HG03060 (cell line): Measurements from ENCODE around the gene ASIC1.

Experiments used
- ATAC-seq: cut with Tn5 transposase; IDR thresholded peaks from one replicate; pipeline ENCODE4 v1.9.1; 2021; ENCODE audit warnings: low read depth, moderate number of reproducible peaks; ENCODE audit not compliant: unreplicated experiment

ASIC1 gene

DNA sequence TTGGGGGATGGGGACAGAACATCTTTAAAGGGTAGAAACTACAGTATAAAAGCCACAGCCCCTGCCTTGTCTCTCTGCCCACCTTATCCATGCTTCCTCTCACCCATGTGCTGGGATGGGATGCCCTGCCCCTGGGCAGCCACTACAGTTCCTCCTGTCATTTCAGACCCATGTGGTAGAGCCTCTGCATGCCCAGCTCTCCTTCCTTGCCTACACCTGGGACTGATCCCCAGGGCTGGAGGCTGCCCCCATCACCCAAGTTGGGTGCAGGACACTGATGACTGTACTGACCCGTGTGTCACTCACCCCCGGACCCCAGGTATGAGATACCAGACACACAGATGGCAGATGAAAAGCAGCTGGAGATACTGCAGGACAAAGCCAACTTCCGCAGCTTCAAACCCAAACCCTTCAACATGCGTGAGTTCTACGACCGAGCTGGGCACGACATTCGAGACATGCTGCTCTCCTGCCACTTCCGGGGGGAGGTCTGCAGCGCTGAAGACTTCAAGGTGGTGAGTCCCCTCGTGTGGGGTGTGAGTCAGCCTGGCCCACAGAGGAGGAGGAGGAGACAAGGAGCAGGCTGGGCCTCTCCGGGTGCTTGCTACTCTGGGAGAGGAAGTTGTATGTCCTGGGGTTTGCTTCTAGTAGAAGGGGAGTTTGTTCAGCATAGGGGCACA, 2.2 kb downstream of the ASIC1 start:
- no peak for ATAC-seq

- ATAC-seq, result no peak
Measured at GRCh38 chr12:50060120-50060468, 2.7 kb downstream of the ASIC1 start.

DNA sequence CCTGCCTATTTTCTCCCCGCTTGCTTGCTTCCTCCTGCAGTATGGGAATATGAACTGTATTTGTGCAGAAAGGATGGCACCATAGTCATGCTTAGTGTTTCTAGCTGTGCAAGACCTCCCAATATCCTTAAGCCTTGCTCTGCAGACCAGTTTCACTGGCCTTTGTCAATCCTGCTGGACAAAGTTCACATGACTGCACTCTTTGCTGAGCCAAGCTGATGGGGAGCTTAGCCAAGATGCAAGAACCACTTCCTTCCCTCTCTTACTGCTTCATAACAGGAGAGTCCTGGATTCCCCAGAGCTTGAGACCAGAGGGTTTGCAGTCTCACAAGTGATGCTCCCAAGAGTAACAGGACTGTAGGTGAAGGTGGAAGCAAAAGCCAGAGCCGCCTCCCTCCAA, 3.8 kb downstream of the ASIC1 start:
- ATAC-seq, result no peak

- no peak for ATAC-seq
Measured at GRCh38 chr12:50061946-50062686, 4.7 kb downstream of the ASIC1 start.

DNA sequence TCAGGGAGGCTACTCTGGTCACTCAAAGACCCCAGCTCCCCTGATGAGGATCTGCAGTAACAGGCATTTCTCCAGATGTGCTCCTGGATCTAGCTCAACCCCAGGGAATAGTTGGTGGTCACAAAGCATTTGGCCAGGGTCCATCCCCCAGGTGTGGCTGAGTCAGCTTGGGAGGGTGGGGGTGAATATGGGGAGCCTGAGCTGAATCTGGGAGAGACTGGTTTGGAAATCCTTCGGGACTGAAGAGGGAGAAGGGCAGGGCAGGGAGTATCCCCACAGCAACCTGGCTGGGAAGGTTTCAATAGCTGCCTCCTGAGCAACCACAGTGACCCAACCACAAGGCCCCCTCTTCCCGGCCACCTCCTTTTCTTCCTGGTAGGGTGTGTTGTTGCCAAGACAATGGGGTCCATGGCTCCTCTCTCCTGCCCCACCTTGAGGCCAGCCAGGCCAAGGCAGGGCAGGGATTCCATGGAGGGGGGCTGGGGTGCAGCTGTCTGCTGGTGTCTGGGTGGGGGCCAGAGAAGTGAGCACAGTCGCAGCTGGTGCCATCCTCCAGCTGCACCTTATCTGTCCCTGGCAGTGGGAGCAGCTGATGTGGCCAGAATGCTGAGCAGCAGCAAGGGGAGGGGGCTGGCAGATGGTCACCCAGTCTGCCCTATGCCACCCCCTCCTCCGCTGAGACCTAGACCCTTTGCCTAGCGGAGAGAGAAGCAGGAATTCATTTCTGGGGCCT, 5.5 kb downstream of the ASIC1 start:
- ATAC-seq, result no peak

DNA sequence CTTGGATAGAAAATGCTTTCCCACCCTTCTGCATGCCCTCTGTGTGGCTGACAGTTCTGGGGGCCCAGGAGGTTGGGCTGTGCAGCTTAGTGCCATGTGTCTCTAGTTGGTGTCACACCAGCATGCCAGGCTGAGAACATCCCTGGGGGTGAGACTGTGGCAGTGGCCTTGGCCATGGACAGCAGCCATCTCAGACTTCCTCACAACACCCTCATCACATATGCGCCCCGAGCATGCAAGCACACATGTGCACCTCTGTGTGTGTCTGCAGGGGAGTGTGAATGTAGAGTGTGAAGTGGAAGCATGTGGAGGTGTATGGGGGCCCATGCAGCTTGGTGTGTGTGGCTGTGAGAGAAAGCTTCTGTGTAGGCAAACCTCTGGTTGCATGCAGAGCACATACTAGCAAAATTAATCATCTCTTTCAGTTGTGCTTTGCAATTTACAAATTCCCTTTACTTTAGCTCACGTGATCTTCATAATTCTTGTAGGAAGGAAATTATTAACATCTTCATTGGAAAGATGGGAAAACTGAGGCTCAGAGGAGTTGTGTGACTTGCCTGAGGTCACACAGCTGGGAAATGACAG, 8.4 kb downstream of the ASIC1 start:
- no peak for ATAC-seq

DNA sequence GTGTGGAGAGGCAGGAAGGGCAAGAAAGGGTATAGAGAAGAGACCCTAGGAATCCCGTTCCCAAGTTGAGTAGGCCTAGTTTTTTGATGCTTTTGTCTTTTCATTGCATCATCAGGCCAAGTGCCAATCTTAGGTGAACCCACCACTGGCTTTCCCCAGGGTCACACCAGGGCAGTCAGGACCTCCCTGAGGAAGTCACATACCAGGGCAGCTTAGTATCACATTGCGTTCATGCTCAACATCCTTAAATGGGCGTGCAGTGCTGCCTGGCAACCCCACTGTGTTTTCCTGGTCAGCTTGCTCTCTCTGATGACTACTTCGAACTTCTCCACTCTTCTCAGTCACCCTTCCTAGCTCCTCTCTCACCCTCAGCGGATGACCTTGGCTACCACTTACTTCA, 9.0 kb downstream of the ASIC1 start:
- ATAC-seq, result no peak

GRCh38 chr12:50069069-50069468, 11.7 kb downstream of the ASIC1 start:
- ATAC-seq, result no peak

DNA sequence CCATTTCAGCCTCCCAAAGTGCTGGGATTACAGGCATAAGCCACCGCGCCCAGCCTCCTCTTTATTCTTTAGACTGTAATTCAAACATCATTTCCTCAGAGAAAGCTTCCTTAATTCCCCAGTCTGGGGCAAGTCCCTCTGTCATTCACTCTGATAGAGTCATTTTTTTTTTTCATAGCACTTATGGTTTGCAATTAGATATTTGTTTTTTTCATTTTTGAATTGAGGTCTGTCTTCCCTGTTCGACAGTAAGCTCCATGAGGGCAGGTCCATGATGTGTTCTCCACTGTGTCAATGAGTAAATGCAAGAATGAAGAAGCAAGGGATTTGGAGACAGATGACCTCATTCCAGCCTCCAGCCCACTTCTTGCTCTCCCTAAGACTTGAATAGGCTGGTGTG, 12.1 kb downstream of the ASIC1 start:
- ATAC-seq, result no peak

DNA sequence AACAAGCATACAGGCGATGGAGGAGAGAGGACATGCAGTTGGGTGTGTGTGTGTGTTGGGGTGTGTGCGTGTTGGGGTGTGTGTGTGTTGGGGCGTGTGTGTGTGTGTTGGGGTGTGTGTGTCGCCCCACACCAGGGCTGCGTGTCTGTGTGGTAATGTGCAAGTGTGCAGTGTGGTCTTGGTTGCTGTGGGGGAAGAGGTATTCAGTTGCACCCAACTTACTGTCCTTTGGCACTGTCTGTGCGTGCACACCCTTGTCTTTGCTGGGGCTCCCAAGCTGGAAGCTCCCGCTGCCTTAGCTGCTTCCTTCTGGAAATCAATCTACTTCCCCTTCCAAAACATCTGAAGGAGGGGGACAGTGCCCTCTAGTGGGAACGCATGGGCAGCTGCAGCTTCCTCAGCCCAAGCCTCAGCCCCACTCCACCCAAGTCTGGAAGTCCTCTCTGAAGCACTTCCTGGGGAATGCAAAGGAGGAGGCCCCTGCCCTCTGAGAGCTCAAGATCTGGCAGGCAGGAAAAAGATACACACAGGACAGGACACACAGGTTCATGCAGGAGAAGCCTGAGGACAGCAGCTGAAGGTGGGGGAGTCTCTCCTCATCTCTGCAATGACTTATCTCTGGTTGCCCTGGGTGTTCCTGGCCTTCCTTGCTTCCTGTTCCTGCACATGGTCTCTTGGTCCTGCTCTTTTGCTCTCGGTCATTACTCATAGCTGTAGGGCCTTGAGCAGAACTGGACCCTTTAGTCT, 13.1 kb downstream of the ASIC1 start:
- no peak for ATAC-seq

DNA sequence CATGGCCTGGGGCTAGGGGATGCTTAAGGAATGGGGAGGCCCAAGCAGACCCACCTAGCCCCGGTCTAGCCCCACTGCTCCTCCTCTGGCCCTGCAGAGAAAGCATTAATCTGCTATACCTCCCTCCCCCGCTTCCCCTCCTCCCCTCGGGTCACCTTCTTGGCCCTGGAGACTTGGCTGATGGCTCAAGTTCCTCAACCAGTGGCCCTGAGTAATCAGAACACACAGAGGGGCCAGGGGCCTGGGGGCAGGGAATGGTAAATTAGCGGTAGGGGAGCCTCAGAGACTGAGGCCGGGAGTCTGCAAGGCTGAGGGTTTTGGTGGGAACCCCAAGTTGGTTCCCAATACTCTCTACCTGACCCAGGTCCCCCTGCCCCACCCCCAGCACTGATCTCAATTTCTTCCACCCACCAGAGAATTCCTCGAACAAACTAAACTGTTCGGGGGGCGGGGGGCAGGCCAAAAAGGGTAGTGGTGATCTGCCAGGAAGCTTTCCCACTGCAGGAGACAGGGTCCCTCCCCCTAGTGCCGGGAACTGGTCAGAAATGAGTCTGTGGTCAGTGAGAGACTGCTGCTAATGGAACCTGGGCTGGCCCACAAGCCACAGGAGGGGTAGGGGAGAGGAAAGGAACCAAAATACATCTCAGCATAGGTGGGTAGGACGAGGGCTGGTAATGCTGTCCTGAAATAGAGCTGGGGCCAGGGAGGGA, 15.0 kb downstream of the ASIC1 start:
- ATAC-seq, result no peak

- no peak for ATAC-seq
Measured at GRCh38 chr12:50073206-50073605, 15.8 kb downstream of the ASIC1 start.

GRCh38 chr12:50073712-50074111, 16.3 kb downstream of the ASIC1 start:
- ATAC-seq, result no peak

DNA sequence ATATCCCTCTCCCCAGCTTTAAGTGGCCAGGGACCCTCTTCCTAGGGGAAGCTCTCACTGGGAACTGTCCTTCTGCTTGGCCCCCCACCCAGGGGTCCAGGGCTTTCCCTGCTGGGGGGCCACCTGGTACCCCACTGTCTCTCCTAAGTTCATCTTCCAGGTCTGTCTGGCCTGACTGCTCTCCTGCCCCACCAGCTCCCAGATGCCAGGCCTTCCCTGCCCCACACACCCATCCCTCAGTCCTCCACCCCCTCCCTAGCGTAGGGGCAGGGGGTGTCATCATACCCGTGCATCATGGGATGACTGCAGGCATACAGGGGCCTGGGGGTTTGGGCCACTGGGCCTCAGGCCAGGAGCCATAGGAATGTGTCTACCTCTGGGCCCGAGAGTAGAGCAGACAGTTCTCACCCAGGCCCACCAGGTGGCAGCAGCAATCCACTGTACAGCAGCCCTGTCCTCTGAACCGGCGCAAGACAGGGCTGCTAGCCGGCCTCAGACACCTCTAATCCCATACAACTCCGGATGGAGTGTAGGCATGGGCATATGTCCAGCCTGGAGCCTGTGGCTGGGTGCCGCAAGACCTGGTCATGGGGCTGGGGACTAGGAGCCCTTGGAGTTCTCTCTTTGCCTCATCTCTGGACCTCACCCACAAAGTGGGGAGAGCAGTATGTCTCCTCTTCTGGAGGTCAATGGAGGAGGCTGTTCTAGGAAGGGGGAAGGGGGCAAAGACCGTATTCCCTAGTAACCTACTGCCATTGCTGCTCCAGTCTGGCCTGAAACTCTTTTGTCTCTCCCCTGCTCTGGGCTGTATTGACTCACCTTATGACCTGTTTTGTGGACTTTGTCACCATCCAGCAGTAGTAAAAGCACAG, 17.8 kb downstream of the ASIC1 start:
- ATAC-seq, result no peak

GRCh38 chr12:50075808-50076170, 18.4 kb downstream of the ASIC1 start:
- no peak for ATAC-seq

GRCh38 chr12:50077099-50077498, 19.7 kb downstream of the ASIC1 start:
- ATAC-seq, result no peak

DNA sequence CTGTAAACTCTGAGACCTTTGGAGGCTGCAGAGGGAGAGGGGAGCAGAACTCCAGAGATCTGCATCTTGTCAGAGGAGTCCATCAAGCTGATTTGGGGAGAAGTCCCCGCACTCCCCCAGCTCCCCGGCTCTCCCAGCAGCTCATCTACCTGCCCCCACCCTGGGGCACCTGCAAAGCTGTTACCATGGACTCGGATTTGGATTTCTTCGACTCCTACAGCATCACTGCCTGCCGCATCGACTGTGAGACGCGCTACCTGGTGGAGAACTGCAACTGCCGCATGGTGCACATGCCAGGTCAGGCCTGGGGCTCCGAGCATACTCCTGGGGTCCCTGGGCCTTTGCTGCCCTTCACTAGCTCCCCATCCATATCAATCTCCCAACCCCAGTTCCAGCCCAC, 20.9 kb downstream of the ASIC1 start:
- ATAC-seq, result no peak

DNA sequence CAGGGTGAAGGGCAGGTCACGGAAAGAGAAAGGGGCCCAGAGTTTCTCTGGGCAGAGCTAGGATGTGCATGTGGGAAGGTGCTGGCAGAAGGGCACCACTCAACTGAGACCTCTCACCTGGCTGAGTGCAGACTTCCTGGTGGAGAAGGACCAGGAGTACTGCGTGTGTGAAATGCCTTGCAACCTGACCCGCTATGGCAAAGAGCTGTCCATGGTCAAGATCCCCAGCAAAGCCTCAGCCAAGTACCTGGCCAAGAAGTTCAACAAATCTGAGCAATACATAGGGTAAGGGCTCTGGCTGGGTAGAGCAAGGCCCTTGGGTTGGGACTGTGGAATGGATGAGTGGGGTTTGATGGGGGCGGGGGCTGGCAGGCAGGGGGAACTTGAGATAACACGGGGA, 22.4 kb downstream of the ASIC1 start:
- ATAC-seq, result no peak

DNA sequence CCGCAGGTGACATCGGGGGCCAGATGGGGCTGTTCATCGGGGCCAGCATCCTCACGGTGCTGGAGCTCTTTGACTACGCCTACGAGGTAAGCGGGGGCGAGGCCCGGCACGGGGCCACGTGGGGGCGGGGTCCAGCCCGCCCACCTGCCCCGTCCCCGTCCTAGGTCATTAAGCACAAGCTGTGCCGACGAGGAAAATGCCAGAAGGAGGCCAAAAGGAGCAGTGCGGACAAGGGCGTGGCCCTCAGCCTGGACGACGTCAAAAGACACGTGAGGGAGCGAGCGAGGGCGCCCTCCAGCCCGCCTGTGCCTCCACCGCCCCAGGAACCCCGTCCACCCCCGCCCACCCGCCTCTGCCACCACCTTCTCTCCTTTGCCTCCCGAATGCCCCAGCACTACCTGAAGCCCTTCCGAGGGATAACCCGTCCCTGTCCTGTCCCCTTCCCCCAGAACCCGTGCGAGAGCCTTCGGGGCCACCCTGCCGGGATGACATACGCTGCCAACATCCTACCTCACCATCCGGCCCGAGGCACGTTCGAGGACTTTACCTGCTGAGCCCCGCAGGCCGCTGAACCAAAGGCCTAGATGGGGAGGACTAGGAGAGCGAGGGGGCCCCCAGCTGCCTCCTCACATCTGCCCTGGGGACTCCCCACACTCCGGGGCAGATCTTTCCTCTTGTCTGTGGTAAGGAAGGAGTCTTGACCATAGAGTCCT, 23.9 kb downstream of the ASIC1 start:
- ATAC-seq, result no peak
